Liver (tissue), 9 donors: ENCODE measurements around the gene WNK2. TPM values are rescaled to one million over a fixed set of nuclear protein-coding genes. Genes with fewer than 3 reads are reported as not detected.

Source experiments
- DNase-seq: peaks from one replicate; pipeline ENCODE4 v3.0.0-alpha.2; 2017; ENCODE audit warnings: low spot score
- H3K27ac ChIP-seq, 2 donors: one replicate each; pipeline ENCODE4 v1.7.0; 2013; ENCODE audit warnings: inconsistent platforms in 2 of 2, low read length in 2 of 2, control low read depth in 1 of 2, low read depth in 1 of 2, mild to moderate bottlenecking in 1 of 2
- H3K27me3 ChIP-seq, 4 donors: one replicate each; pipeline versions ENCODE4 v1.6.1 to v1.7.0; 2013; ENCODE audit warnings: low read length in 3 of 4, inconsistent platforms in 1 of 4, mild to moderate bottlenecking in 1 of 4, moderate library complexity in 1 of 4; ENCODE audit not compliant: control insufficient read depth in 4 of 4, insufficient read depth in 4 of 4
- H3K36me3 ChIP-seq, 4 donors: one replicate each; pipeline versions ENCODE4 v1.6.1 to v1.7.0; 2013; ENCODE audit warnings: low read length in 3 of 4, mild to moderate bottlenecking in 3 of 4, low read depth in 1 of 4, moderate library complexity in 1 of 4; ENCODE audit not compliant: control insufficient read depth in 4 of 4, insufficient read depth in 3 of 4
- H3K4me1 ChIP-seq, 4 donors: one replicate each; pipeline versions ENCODE4 v1.6.1 to v1.7.0; 2013; ENCODE audit warnings: low read length in 3 of 4, mild to moderate bottlenecking in 3 of 4, moderate library complexity in 1 of 4; ENCODE audit not compliant: control insufficient read depth in 4 of 4, insufficient read depth in 4 of 4
- H3K4me3 ChIP-seq, 3 donors: one replicate each; pipeline versions ENCODE4 v1.6.1 to v1.7.0; 2013; ENCODE audit warnings: low read length in 3 of 3, control low read depth in 1 of 3, low read depth in 1 of 3, mild to moderate bottlenecking in 1 of 3
- H3K9ac ChIP-seq, 2 donors: one replicate each; pipeline ENCODE4 v1.7.0; 2013; ENCODE audit warnings: low read length in 2 of 2, mild to moderate bottlenecking in 2 of 2, moderate library complexity in 2 of 2, control low read depth in 1 of 2, low read depth in 1 of 2
- H3K9me3 ChIP-seq, 4 donors: one replicate each; pipeline versions ENCODE4 v1.6.1 to v1.7.0; 2013; ENCODE audit warnings: low read length in 3 of 4; ENCODE audit not compliant: control insufficient read depth in 4 of 4
- ATF3 ChIP-seq: IDR thresholded peaks from 2 replicates; pipeline ENCODE4 v1.6.1; 2016; ENCODE audit warnings: antibody characterized with exemption
- EGR1 ChIP-seq, 2 donors: IDR thresholded peaks; 2 replicates each; pipeline ENCODE4 v1.6.1; 2016 to 2018; ENCODE audit warnings: antibody characterized with exemption in 2 of 2, low read depth in 2 of 2
- FOXA1 ChIP-seq: IDR thresholded peaks from 2 replicates; pipeline ENCODE4 v1.6.1; 2016; ENCODE audit warnings: antibody characterized with exemption
- FOXA2 ChIP-seq: IDR thresholded peaks from 2 replicates; pipeline ENCODE4 v1.6.1; 2016; ENCODE audit warnings: antibody characterized with exemption
- GABPA ChIP-seq, 2 donors: IDR thresholded peaks in 1 of 2; conservative IDR thresholded peaks in 1 of 2; 2 replicates each; pipeline ENCODE4 v1.6.1; 2016; ENCODE audit warnings: antibody characterized with exemption in 2 of 2, mild to moderate bottlenecking in 1 of 2, moderate library complexity in 1 of 2
- HNF4A ChIP-seq, 2 donors: conservative IDR thresholded peaks; 2 replicates each; pipeline ENCODE4 v1.6.1; 2016; ENCODE audit warnings: antibody characterized with exemption in 2 of 2, mild to moderate bottlenecking in 2 of 2
- HNF4G ChIP-seq: IDR thresholded peaks from 2 replicates; pipeline ENCODE4 v1.6.1; 2016; ENCODE audit warnings: antibody characterized with exemption
- JUND ChIP-seq, 2 donors: IDR thresholded peaks; 2 replicates each; pipeline ENCODE4 v1.6.1; 2016; ENCODE audit warnings: antibody characterized with exemption in 2 of 2
- NR2F2 ChIP-seq: IDR thresholded peaks from 2 replicates; pipeline ENCODE4 v1.6.1; 2016; ENCODE audit warnings: antibody characterized with exemption
- RAD21 ChIP-seq, 2 donors: IDR thresholded peaks; 2 replicates each; pipeline ENCODE4 v1.6.1; 2016; ENCODE audit warnings: antibody characterized with exemption in 2 of 2, mild to moderate bottlenecking in 2 of 2
- REST ChIP-seq: IDR thresholded peaks from 2 replicates; pipeline ENCODE4 v1.6.1; 2016; ENCODE audit warnings: antibody characterized with exemption, mild to moderate bottlenecking
- RXRA ChIP-seq, 2 donors: IDR thresholded peaks; 2 replicates each; pipeline ENCODE4 v1.6.1; 2017 to 2018; ENCODE audit warnings: antibody characterized with exemption in 2 of 2, mild to moderate bottlenecking in 1 of 2
- SP1 ChIP-seq: IDR thresholded peaks from 2 replicates; pipeline ENCODE4 v1.6.1; 2018; ENCODE audit warnings: antibody characterized with exemption, mild to moderate bottlenecking
- TAF1 ChIP-seq: conservative IDR thresholded peaks from 2 replicates; pipeline ENCODE4 v1.6.1; 2016; ENCODE audit warnings: antibody characterized with exemption, mild to moderate bottlenecking
- YY1 ChIP-seq: IDR thresholded peaks from 2 replicates; pipeline ENCODE4 v1.6.1; 2016; ENCODE audit warnings: antibody characterized with exemption, mild to moderate bottlenecking
- WGBS: extraction: QIAGEN DNeasy Blood & Tissue Kit; methylation state at CpG from one replicate; pipeline ENCODE4 v1.1.7; 2013; 5-methylcytosine and 5-hydroxymethylcytosine counted together
- polyA plus RNA-seq, 2 donors: library from polyadenylated mRNA; stranded (reverse) in 1 of 2; unstranded in 1 of 2; fragments of 200-250 nt in 1 of 2; fragments of >200 nt in 1 of 2; fragmentation: Nextera tagmentation in 1 of 2; extraction: Ambion mirVana in 1 of 2; gene quantifications; one replicate each; pipeline versions ENCODE4 v1.2.1 to v1.2.3, GENCODE V29; 2013 to 2015
- total RNA-seq, 2 donors: library from RNA; depleted of rRNA; stranded (reverse); fragments of >200 nt; gene quantifications; one replicate each; pipeline ENCODE4 v1.2.3, GENCODE V29; 2014
- TF ChIP-seq, protein P1 (sequence below): fragments of 150-350 bp; IDR thresholded peaks from 2 replicates; pipeline ENCODE4 v1.5.1; 2017; ENCODE audit warnings: improper control_type of control experiment, low read depth, low read length; ENCODE audit not compliant: missing input control
- TF ChIP-seq, protein P2 (sequence below): IDR thresholded peaks from 2 replicates; pipeline ENCODE4 v1.6.1; 2016; ENCODE audit warnings: antibody characterized with exemption
- donor health status: healthy.
- donor health status: healthy.
- donor health status: healthy.
- donor health status: healthy.
- donor health status: healthy.

WNK2 gene
- total and polyA plus RNA-seq, 4 donors, result 0.65 to 4.4 (median 1.7) TPM

- 95% methylated on average over 1 of the region's 1 CpG for WGBS
- H3K9me3 ChIP-seq, result no peaks in the 10 kb centered on the region
- H3K4me3 ChIP-seq, result no peak overlapping the region
- H3K27ac ChIP-seq, result no peak overlapping the region
- no peak overlapping the region for H3K9ac ChIP-seq
- H3K27me3 ChIP-seq, result no peaks in the 10 kb centered on the region
- TF ChIP-seq TAF1, result no peak
- TF ChIP-seq ATF3, result no peak
- TF ChIP-seq EGR1 (IDR thresholded peaks at IDR 0.05; ENCODE audit: low read depth in 2 of 2), result no peak
- TF ChIP-seq FOXA2, result no peak
- no peak for TF ChIP-seq GABPA (IDR thresholded peaks at IDR 0.05 in 1 of 2, conservative IDR thresholded peaks at IDR 0.05 in 1 of 2)
- no peak for TF ChIP-seq NR2F2
- TF ChIP-seq, protein P1, sequence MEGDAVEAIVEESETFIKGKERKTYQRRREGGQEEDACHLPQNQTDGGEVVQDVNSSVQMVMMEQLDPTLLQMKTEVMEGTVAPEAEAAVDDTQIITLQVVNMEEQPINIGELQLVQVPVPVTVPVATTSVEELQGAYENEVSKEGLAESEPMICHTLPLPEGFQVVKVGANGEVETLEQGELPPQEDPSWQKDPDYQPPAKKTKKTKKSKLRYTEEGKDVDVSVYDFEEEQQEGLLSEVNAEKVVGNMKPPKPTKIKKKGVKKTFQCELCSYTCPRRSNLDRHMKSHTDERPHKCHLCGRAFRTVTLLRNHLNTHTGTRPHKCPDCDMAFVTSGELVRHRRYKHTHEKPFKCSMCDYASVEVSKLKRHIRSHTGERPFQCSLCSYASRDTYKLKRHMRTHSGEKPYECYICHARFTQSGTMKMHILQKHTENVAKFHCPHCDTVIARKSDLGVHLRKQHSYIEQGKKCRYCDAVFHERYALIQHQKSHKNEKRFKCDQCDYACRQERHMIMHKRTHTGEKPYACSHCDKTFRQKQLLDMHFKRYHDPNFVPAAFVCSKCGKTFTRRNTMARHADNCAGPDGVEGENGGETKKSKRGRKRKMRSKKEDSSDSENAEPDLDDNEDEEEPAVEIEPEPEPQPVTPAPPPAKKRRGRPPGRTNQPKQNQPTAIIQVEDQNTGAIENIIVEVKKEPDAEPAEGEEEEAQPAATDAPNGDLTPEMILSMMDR, result no peak
- TF ChIP-seq HNF4A (conservative IDR thresholded peaks at IDR 0.05), result no peak
- no peak for TF ChIP-seq FOXA1
- TF ChIP-seq RXRA (IDR thresholded peaks at IDR 0.05), result no peak
- TF ChIP-seq, protein P2, sequence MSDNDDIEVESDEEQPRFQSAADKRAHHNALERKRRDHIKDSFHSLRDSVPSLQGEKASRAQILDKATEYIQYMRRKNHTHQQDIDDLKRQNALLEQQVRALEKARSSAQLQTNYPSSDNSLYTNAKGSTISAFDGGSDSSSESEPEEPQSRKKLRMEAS, result no peak
- no peak for TF ChIP-seq SP1
- no peak for TF ChIP-seq YY1
- no peak for DNase-seq
- H3K4me1 ChIP-seq, result no peaks in the 10 kb centered on the region
- H3K36me3 ChIP-seq, result no peaks in the 10 kb centered on the region
Measured at GRCh38 chr9:93169444-93169843, 14.5 kb upstream of the WNK2 start.

DNA sequence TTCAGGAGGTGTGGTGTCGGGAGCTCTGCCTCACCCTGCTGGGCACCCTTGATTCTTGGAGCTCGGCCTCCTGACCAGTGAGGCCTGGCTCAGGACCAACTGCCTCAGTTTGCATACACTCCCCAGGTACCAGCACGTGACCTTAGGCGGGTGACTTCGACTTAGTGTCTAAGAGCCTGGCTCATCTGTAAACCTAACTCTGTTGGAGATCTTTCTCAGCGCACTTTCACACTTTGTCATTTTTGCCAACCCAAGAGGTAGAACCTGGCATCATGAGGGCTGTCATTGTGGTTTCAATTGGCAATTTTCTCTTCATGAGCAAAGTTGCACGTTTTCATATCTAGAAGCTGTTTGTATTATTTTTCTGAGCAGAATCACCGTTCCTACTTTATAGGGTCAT is 13.4 kb upstream of the WNK2 start:
- Histone ChIP-seq H3K27ac (no peak overlapping the region), H3K27me3 (no peaks in the 10 kb centered on the region), H3K36me3 (no peaks in the 10 kb centered on the region), H3K4me1 (no peaks in the 10 kb centered on the region), H3K9me3 (no peaks in the 10 kb centered on the region), H3K9ac (no peak overlapping the region), H3K4me3 (no peak overlapping the region)
- 88% methylated on average over 8 of the region's 8 CpGs for WGBS
- no peak for DNase-seq
- TF ChIP-seq SP1 (no peak), TAF1 (no peak), YY1 (no peak), HNF4G (no peak), REST (no peak), RAD21 (IDR thresholded peaks at IDR 0.05) (no peak), GABPA (IDR thresholded peaks at IDR 0.05 in 1 of 2, conservative IDR thresholded peaks at IDR 0.05 in 1 of 2) (no peak), HNF4A (conservative IDR thresholded peaks at IDR 0.05) (no peak), EGR1 (IDR thresholded peaks at IDR 0.05; ENCODE audit: low read depth in 2 of 2) (no peak), RXRA (IDR thresholded peaks at IDR 0.05) (no peak), JUND (IDR thresholded peaks at IDR 0.05) (no peak)
- TF ChIP-seq, protein P1, result no peak
- TF ChIP-seq, protein P2, result no peak
